Measurements from ENCODE around the gene CAPN12. TPM values are rescaled to one million over a fixed set of nuclear protein-coding genes. Genes with fewer than 3 reads are reported as not detected.
"Not testable (repeated sequence)": the region's sequence is repeated elsewhere in the genome, so short reads cannot be mapped to it uniquely, and the experiment has no call there.

Gene CAPN12
- total RNA-seq, 4 donors from 2014 or later, result 5.8 to 56.8 (median 6.4) TPM

DNA sequence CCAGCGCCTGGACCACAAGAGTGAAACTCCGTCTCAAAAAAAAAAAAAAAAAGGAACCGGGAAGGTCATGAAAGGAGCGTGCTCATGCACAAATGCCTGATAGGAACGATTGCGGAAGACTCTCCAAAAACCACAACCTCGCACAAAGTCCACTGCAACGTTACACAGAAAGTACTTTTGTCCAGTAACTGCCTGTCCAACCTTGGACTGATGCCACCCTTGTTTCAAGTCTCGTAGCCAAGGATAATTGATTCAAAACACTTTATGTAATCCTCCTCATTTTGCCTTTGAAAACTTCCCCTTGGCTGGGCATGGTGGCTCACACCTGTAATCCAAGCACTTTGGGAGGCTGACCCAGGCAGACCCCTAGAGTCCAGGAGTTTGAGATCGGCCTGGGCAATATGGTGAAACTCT lies 15.3 kb upstream of the CAPN12 start:
- H3K4me3 ChIP-seq, result no peak overlapping the region
- H3K4me1 ChIP-seq, result no peaks in the 10 kb centered on the region
- no peak for TF ChIP-seq POLR2A (IDR thresholded peaks at IDR 0.05)
- TF ChIP-seq, protein P1, sequence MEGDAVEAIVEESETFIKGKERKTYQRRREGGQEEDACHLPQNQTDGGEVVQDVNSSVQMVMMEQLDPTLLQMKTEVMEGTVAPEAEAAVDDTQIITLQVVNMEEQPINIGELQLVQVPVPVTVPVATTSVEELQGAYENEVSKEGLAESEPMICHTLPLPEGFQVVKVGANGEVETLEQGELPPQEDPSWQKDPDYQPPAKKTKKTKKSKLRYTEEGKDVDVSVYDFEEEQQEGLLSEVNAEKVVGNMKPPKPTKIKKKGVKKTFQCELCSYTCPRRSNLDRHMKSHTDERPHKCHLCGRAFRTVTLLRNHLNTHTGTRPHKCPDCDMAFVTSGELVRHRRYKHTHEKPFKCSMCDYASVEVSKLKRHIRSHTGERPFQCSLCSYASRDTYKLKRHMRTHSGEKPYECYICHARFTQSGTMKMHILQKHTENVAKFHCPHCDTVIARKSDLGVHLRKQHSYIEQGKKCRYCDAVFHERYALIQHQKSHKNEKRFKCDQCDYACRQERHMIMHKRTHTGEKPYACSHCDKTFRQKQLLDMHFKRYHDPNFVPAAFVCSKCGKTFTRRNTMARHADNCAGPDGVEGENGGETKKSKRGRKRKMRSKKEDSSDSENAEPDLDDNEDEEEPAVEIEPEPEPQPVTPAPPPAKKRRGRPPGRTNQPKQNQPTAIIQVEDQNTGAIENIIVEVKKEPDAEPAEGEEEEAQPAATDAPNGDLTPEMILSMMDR (IDR thresholded peaks at IDR 0.05), result no peak
- H3K27me3 ChIP-seq, result no peaks in the 10 kb centered on the region
- H3K27ac ChIP-seq, result peak overlapping the region in 2 of 4 donors; percentile 41 to 69
- no peaks in the 10 kb centered on the region for H3K36me3 ChIP-seq
- H3K9me3 ChIP-seq, result no peaks in the 10 kb centered on the region
- DNase-seq, result peak in 1 of 3 donors; percentile 78

DNA sequence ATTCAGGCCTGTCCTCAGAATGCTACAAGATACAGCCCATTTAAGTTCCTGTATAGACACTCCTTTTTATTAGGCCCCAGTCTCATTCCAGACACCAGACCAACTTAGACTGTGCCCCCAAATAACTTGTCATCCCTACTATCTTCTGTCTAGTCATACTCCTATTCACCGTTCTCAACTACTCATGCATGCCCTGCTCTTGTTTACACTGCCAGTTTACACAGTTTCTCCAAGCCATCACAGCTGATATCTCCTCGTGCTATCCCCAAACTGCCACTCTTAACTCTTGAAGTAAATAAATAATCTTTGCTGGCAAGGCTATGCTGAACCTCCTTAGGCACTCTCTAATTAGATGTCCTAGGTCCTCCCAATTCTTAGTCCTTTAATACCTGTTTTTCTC lies 9.9 kb upstream of the CAPN12 start:
- H3K36me3 ChIP-seq, H3K4me1 ChIP-seq, H3K27ac ChIP-seq, H3K27me3 ChIP-seq, H3K9me3 ChIP-seq, H3K4me3 ChIP-seq, DNase-seq: not testable (repeated sequence)

DNA sequence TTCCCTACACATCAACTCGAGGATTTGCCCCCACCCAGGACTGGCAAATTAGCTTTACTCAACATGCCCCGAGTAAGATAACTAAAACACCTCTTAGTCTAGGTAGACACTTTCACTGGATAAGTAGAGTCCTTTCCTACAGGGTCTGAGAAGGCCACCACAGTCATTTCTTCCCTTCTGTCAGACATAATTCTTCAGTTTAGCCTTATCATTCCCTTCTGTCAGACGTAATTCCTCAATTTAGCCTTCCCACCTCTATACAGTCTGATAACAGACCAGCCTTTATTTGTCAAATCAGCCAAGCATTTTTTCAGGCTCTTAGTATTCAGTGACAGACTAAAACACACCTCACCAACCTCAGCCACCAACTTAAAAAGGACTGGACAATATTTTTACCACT lies 9.5 kb upstream of the CAPN12 start:
- H3K27ac ChIP-seq, H3K9me3 ChIP-seq, H3K4me1 ChIP-seq, H3K4me3 ChIP-seq, DNase-seq, H3K36me3 ChIP-seq, H3K27me3 ChIP-seq: not testable (repeated sequence)

DNA sequence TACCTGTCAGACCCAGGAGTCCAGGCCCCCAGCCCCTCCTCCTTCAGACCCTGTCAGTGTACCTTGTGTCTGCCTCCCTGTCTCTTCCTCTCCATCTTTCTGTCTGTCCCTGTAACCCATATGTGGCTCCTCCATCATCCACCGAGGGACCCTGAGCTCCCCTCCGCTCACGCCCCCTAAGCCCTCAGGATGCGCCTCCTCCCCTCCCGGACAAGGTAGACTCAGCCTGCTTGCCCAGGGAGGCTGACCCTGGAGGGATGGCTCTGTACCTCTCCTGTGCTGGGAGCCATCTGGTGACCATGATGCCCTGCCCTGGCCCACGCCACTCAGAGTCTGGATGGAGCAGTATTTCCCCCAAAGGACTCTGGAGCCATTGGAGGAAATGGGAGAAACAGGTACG lies 1.0 kb upstream of the CAPN12 start:
- Histone ChIP-seq H3K27ac (no peak overlapping the region), H3K9me3 (no peaks in the 10 kb centered on the region), H3K27me3 (no peaks in the 10 kb centered on the region), H3K36me3 (no peaks in the 10 kb centered on the region), H3K4me1 (no peaks in the 10 kb centered on the region), H3K4me3 (no peak overlapping the region)
- TF ChIP-seq, protein P1 (IDR thresholded peaks at IDR 0.05), result no peak
- TF ChIP-seq POLR2A (IDR thresholded peaks at IDR 0.05), result no peak
- DNase-seq, result no peak

DNA sequence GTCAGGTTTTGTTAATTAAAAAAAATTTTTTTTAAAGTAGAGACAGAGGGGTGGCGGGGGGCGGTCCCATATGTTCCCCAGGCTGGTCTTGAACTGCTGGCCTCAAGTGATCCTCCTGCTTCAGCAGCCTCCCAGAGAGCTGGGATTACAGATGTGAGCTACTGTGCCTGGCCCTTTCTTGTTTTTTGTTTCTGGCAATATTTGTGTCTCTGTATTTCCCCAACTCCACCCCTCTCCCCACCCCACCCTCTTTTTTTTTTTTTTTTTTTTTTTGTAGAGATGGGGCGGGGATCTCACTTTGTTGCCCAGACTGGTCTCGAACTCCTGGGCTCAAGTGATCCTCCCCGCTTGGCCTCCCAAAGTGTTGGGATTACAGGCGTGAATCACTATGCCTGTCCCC lies 600 bp upstream of the CAPN12 start:
- no peaks in the 10 kb centered on the region for H3K9me3 ChIP-seq
- no peak for DNase-seq
- no peak overlapping the region for H3K27ac ChIP-seq
- H3K36me3 ChIP-seq, result no peaks in the 10 kb centered on the region
- no peaks in the 10 kb centered on the region for H3K4me1 ChIP-seq
- no peak overlapping the region for H3K4me3 ChIP-seq
- no peaks in the 10 kb centered on the region for H3K27me3 ChIP-seq
- TF ChIP-seq POLR2A (IDR thresholded peaks at IDR 0.05), result no peak
- TF ChIP-seq, protein P1 (IDR thresholded peaks at IDR 0.05), result no peak

DNA sequence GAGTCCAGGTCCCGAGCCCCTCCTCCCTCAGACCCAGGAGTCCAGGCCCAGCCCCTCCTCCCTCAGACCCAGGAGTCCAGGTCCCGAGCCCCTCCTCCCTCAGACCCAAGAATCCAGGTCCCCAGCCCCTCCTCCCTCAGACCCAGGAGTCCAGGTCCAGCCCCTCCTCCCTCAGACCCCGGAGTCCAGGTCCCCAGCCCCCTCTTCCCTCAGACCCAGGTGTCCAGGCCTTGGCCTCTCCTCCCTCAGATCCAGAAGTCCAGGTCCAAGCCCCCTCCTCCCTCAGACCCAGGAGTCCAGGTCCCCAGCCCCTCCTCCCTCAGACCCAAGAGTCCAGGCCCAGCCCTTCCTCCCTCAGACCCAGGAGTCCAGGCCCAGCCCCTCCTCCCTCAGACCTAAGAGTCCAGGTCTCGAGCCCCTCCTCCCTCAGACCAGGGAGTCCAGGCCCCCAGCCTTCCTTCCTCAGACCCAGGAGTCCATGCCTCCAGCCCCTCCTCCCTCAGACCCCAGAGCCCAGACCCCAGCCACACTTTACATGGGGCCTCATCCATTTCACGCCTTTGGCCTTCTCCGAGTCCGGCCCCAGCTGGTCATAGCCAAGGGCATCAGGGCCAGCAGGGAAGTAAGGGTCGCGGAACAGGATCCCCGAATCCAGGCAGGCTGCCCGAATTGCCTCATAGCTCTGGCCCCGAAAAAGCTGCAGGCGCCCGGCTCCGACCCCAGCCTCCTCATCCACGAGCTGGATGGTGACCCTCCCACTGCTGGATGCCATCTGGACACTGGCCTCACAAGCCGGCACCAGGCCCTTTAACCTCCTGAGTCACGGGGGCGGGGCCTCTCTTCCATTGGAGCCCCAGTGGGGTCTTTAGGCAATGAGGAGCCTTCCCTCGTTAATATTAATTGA lies 628 bp downstream of the CAPN12 start:
- no peak overlapping the region for H3K27ac ChIP-seq
- TF ChIP-seq POLR2A (IDR thresholded peaks at IDR 0.05), result no peak
- TF ChIP-seq, protein P1 (IDR thresholded peaks at IDR 0.05), result no peak
- no peak for DNase-seq

More for the DNA sequence above, 628 bp downstream of the CAPN12 start:
- H3K27me3 ChIP-seq, result no peaks in the 10 kb centered on the region
- no peaks in the 10 kb centered on the region for H3K36me3 ChIP-seq
- no peak overlapping the region for H3K4me3 ChIP-seq
- no peaks in the 10 kb centered on the region for H3K9me3 ChIP-seq
- H3K4me1 ChIP-seq, result no peaks in the 10 kb centered on the region
